Naive thymus-derived CD4-positive, alpha-beta T cell (primary cell): ENCODE measurements around the gene ZC3H10. TPM values are rescaled to one million over a fixed set of nuclear protein-coding genes. Genes with fewer than 3 reads are reported as not detected.

ENCODE experiments used
- ATAC-seq: fragments of 150-1000 bp; cut with Tn5 transposase; 2 replicates; pipeline ENCODE4 v1.10.0; 2021; ENCODE audit warnings: mild to moderate bottlenecking, moderate library complexity
- CTCF ChIA-PET: fragments of 350-600 bp; sonication (Branson Sonifier 250); formaldehyde crosslinking; loops from one replicate; lab custom pipeline; 2021; ENCODE audit warnings: antibody characterized with exemption; lab: Charles Lee
- POLR2A ChIA-PET: fragments of 350-600 bp; sonication (Branson Sonifier 250); formaldehyde crosslinking; loops from one replicate; lab custom pipeline; 2021; ENCODE audit warnings: antibody characterized with exemption, inconsistent platforms; lab: Charles Lee
- DNase-seq, 9 donors: peaks; one replicate each; pipeline versions ENCODE4 v3.0.0 to v3.0.0-alpha.2; 2020 to 2022; ENCODE audit warnings: mixed read lengths in 1 of 9
- H3K27ac ChIP-seq: one replicate; pipeline ENCODE4 v1.7.0; 2013; ENCODE audit warnings: mild to moderate bottlenecking, low read depth, low read length, moderate library complexity
- H3K27me3 ChIP-seq, 2 donors: one replicate each; pipeline ENCODE4 v1.7.0; 2013; ENCODE audit warnings: low read length in 2 of 2, mild to moderate bottlenecking in 2 of 2, moderate library complexity in 2 of 2; ENCODE audit not compliant: control insufficient read depth in 2 of 2, insufficient read depth in 2 of 2
- H3K36me3 ChIP-seq, 3 experiments: 1 replicate in 2 of 3; 2 replicates in 1 of 3; pipeline ENCODE4 v1.7.0; 2013; ENCODE audit warnings: low read length in 3 of 3, mild to moderate bottlenecking in 3 of 3, moderate library complexity in 1 of 3; ENCODE audit not compliant: insufficient read depth in 3 of 3, control insufficient read depth in 2 of 3
- H3K4me1 ChIP-seq, 2 donors: one replicate each; pipeline ENCODE4 v1.7.0; 2013; ENCODE audit warnings: low read length in 2 of 2, mild to moderate bottlenecking in 2 of 2, moderate library complexity in 1 of 2; ENCODE audit not compliant: control insufficient read depth in 2 of 2, insufficient read depth in 2 of 2
- H3K4me3 ChIP-seq: 2 replicates; pipeline ENCODE4 v1.7.0; 2013; ENCODE audit warnings: mild to moderate bottlenecking, low read length
- H3K9me3 ChIP-seq, 3 experiments: 1 replicate in 2 of 3; 2 replicates in 1 of 3; pipeline ENCODE4 v1.7.0; 2013; ENCODE audit warnings: low read length in 3 of 3; ENCODE audit not compliant: control insufficient read depth in 2 of 3
- H3K27ac Mint-ChIP-seq, 9 donors: one replicate each; pipeline ENCODE4 v1.8.0; 2020 to 2022; ENCODE audit warnings: mixed read lengths in 9 of 9, mild to moderate bottlenecking in 8 of 9, moderate library complexity in 5 of 9, inconsistent platforms in 2 of 9
- H3K27me3 Mint-ChIP-seq, 5 donors: one replicate each; pipeline ENCODE4 v1.8.0; 2021 to 2022; ENCODE audit warnings: mixed read lengths in 5 of 5, mild to moderate bottlenecking in 1 of 5
- H3K36me3 Mint-ChIP-seq, 5 donors: one replicate each; pipeline ENCODE4 v1.8.0; 2020 to 2022; ENCODE audit warnings: mixed read lengths in 5 of 5, mild to moderate bottlenecking in 3 of 5, inconsistent platforms in 1 of 5
- H3K4me1 Mint-ChIP-seq, 7 donors: one replicate each; pipeline ENCODE4 v1.8.0; 2020 to 2022; ENCODE audit warnings: mixed read lengths in 7 of 7, mild to moderate bottlenecking in 3 of 7, inconsistent platforms in 1 of 7
- H3K4me3 Mint-ChIP-seq, 10 donors: one replicate each; pipeline ENCODE4 v1.8.0; 2020 to 2022; ENCODE audit warnings: mild to moderate bottlenecking in 10 of 10, mixed read lengths in 10 of 10, moderate library complexity in 6 of 10, inconsistent platforms in 2 of 10
- H3K9me3 Mint-ChIP-seq, 11 donors: one replicate each; pipeline ENCODE4 v1.8.0; 2020 to 2022; ENCODE audit warnings: mixed read lengths in 11 of 11, mild to moderate bottlenecking in 4 of 11, inconsistent platforms in 1 of 11, moderate library complexity in 1 of 11
- intact Hi-C, 2 donors: fragments of 100-400 bp; cut with micrococcal nuclease; formaldehyde crosslinking; loops; one replicate each; pipeline ENCODE4 v1.15.1; 2023
- polyA plus RNA-seq, 2 donors: library from polyadenylated mRNA; unstranded; fragments of 300-500 nt; fragmentation: Illumina TruSeq; gene quantifications; one replicate each; pipeline ENCODE4 v1.2.3, GENCODE V29; 2021
- total RNA-seq, 6 experiments: library from RNA in 5 of 6; stranded (reverse) in 5 of 6; gene quantifications; 1 replicate in 5 of 6; 2 replicates in 1 of 6; pipeline ENCODE4 v1.2.3 and lab custom pipeline; 2021 to 2026

The ZC3H10 gene
- total and polyA plus RNA-seq, 7 experiments from 2014 or later, result 2.4 to 16.3 (median 8.5) TPM

GRCh38 chr12:56082967-56083366, 35.1 kb upstream of the ZC3H10 start:
- Mint-ChIP-seq H3K4me1 (peaks cover 0 to 22% (median 10%) of the 10 kb centered on the region in 7 donors), H3K27ac (no peak overlapping the region), H3K4me3 (no peak overlapping the region), H3K36me3 (no peaks in the 10 kb centered on the region), H3K9me3 (no peaks in the 10 kb centered on the region), H3K27me3 (peaks cover 0 to 56% (median 8%) of the 10 kb centered on the region in 5 donors)
- intact Hi-C loops, result no loop called here
- Histone ChIP-seq H3K27me3 (no peaks in the 10 kb centered on the region), H3K4me1 (peaks cover 5 to 10% of the 10 kb centered on the region in 2 donors), H3K27ac (no peak overlapping the region), H3K4me3 (no peak overlapping the region), H3K9me3 (no peaks in the 10 kb centered on the region), H3K36me3 (no peaks in the 10 kb centered on the region)
- ChIA-PET POLR2A (interaction anchor here (0.6 to 10.7 kb wide), 3 partner anchors 19 to 126 kb away, joined by 3 to 85 read pairs (median 5); partner anchors contain the start of gene PA2G4), CTCF (no interaction called here)
- DNase-seq (no peak), ATAC-seq (no peak)

- no peaks in the 10 kb centered on the region for H3K9me3 ChIP-seq
- H3K4me1 ChIP-seq, result peaks cover 0 to 10% of the 10 kb centered on the region in 2 donors
- DNase-seq, result no peak
- Mint-ChIP-seq H3K4me1 (peaks cover 0 to 23% (median 7%) of the 10 kb centered on the region in 7 donors), H3K27me3 (peaks cover 0 to 42% (median 8%) of the 10 kb centered on the region in 5 donors), H3K9me3 (no peaks in the 10 kb centered on the region), H3K4me3 (no peak overlapping the region), H3K27ac (no peak overlapping the region), H3K36me3 (no peaks in the 10 kb centered on the region)
- no peak overlapping the region for H3K4me3 ChIP-seq
- H3K36me3 ChIP-seq, result no peaks in the 10 kb centered on the region
- no peaks in the 10 kb centered on the region for H3K27me3 ChIP-seq
- CTCF ChIA-PET, result interaction anchor here (0.6 to 1.0 kb wide), 4 partner anchors 11 to 1762 kb away, joined by 3 to 6 read pairs (median 4); no protein-coding TSS in a partner anchor
- POLR2A ChIA-PET, result interaction anchor here (0.5 to 10.7 kb wide), 4 partner anchors 11 to 66 kb away, joined by 3 to 85 read pairs (median 4); partner anchors contain the start of gene PA2G4
- intact Hi-C loops, result no loop called here
- peak; percentile 42 for ATAC-seq
- H3K27ac ChIP-seq, result no peak overlapping the region
Measured at GRCh38 chr12:56084958-56085543, 33.0 kb upstream of the ZC3H10 start.

- Mint-ChIP-seq H3K4me1 (peaks cover 0 to 18% (median 1%) of the 10 kb centered on the region in 7 donors), H3K4me3 (no peak overlapping the region), H3K27ac (no peak overlapping the region), H3K36me3 (peaks cover 0 to 1% (median 0%) of the 10 kb centered on the region in 5 donors), H3K27me3 (peaks cover 0 to 36% (median 5%) of the 10 kb centered on the region in 5 donors), H3K9me3 (no peaks in the 10 kb centered on the region)
- POLR2A ChIA-PET, result interaction anchor here (0.6 to 10.7 kb wide), 2 partner anchors 16 to 29 kb away, joined by 3 to 85 read pairs; partner anchors contain the start of gene PA2G4
- ATAC-seq (no peak), DNase-seq (no peak)
- Histone ChIP-seq H3K27ac (no peak overlapping the region), H3K4me3 (no peak overlapping the region), H3K9me3 (no peaks in the 10 kb centered on the region), H3K4me1 (no peaks in the 10 kb centered on the region), H3K27me3 (no peaks in the 10 kb centered on the region), H3K36me3 (no peaks in the 10 kb centered on the region)
- CTCF ChIA-PET, result interaction anchor here (1.0 kb wide), 1 partner anchor 9 kb away, joined by 3 read pairs; no protein-coding TSS in a partner anchor
- intact Hi-C loops, result no loop called here
Measured at GRCh38 chr12:56086096-56086495, 32.0 kb upstream of the ZC3H10 start.

GRCh38 chr12:56086608-56087007, 31.5 kb upstream of the ZC3H10 start:
- ChIA-PET CTCF (no interaction called here), POLR2A (interaction anchor here (10.7 kb wide), 1 partner anchor 16 kb away, joined by 85 read pairs; the partner anchor contains the start of gene PA2G4)
- no peaks in the 10 kb centered on the region for H3K36me3 ChIP-seq
- intact Hi-C loops, result no loop called here
- Mint-ChIP-seq H3K36me3 (peaks cover 0 to 1% (median 0%) of the 10 kb centered on the region in 5 donors), H3K4me3 (no peak overlapping the region), H3K27ac (peak overlapping the region in 1 of 9 donors; percentile 36), H3K27me3 (peaks cover 0 to 30% (median 4%) of the 10 kb centered on the region in 5 donors), H3K4me1 (peaks cover 0 to 15% (median 0%) of the 10 kb centered on the region in 7 donors), H3K9me3 (no peaks in the 10 kb centered on the region)
- H3K27ac ChIP-seq, result no peak overlapping the region
- H3K9me3 ChIP-seq, result no peaks in the 10 kb centered on the region
- ATAC-seq (no peak), DNase-seq (no peak)
- no peak overlapping the region for H3K4me3 ChIP-seq
- no peaks in the 10 kb centered on the region for H3K27me3 ChIP-seq
- no peaks in the 10 kb centered on the region for H3K4me1 ChIP-seq

- no peaks in the 10 kb centered on the region for H3K36me3 ChIP-seq
- H3K4me1 ChIP-seq, result no peaks in the 10 kb centered on the region
- no peaks in the 10 kb centered on the region for H3K9me3 ChIP-seq
- Mint-ChIP-seq H3K4me1 (peaks cover 0 to 12% (median 0%) of the 10 kb centered on the region in 7 donors), H3K27me3 (peaks cover 0 to 24% (median 4%) of the 10 kb centered on the region in 5 donors), H3K9me3 (no peaks in the 10 kb centered on the region), H3K36me3 (peaks cover 0 to 1% (median 0%) of the 10 kb centered on the region in 5 donors), H3K4me3 (no peak overlapping the region), H3K27ac (no peak overlapping the region)
- CTCF ChIA-PET, result no interaction called here
- H3K27ac ChIP-seq, result no peak overlapping the region
- H3K4me3 ChIP-seq, result no peak overlapping the region
- POLR2A ChIA-PET, result interaction anchor here (1.2 kb wide), 1 partner anchor 9 kb away, joined by 4 read pairs; no protein-coding TSS in a partner anchor
- H3K27me3 ChIP-seq, result no peaks in the 10 kb centered on the region
- DNase-seq (no peak), ATAC-seq (no peak)
- intact Hi-C loops, result no loop called here
Measured at GRCh38 chr12:56087220-56087619, 30.8 kb upstream of the ZC3H10 start.

- Histone ChIP-seq H3K27me3 (no peaks in the 10 kb centered on the region), H3K4me1 (peaks cover 14 to 15% of the 10 kb centered on the region in 2 donors), H3K4me3 (no peak overlapping the region), H3K27ac (no peak overlapping the region), H3K9me3 (no peaks in the 10 kb centered on the region), H3K36me3 (no peaks in the 10 kb centered on the region)
- DNase-seq, result no peak
- ChIA-PET POLR2A (no interaction called here), CTCF (interaction anchor here (0.6 to 1.0 kb wide), 3 partner anchors 8 to 190 kb away, joined by 3 to 4 read pairs (median 4); no protein-coding TSS in a partner anchor)
- Mint-ChIP-seq H3K9me3 (peaks cover 0 to 2% (median 0%) of the 10 kb centered on the region in 11 donors), H3K27me3 (peaks cover 0 to 42% (median 0%) of the 10 kb centered on the region in 5 donors), H3K4me1 (peaks cover 16 to 35% (median 30%) of the 10 kb centered on the region in 7 donors), H3K27ac (peak overlapping the region in 2 of 9 donors; percentile 23 to 33), H3K4me3 (no peak overlapping the region), H3K36me3 (peaks cover 0 to 4% (median 0%) of the 10 kb centered on the region in 5 donors)
- intact Hi-C loops, result loop anchor here in 1 of 2 donors (1.0 kb wide), 1 partner anchor 9 kb away; no protein-coding TSS in a partner anchor
- ATAC-seq, result no peak
Measured at GRCh38 chr12:56097738-56098137, 20.3 kb upstream of the ZC3H10 start.
